SU-DHL-6 (cell line): Measurements from ENCODE around the gene CAPN1.
"Not testable (repeated sequence)": the region's sequence is repeated elsewhere in the genome, so short reads cannot be mapped to it uniquely, and the experiment has no call there.

Source experiments
- H2AFZ ChIP-seq: fragments of 200-600 bp; sonication (generic); 2 replicates; pipeline ENCODE4 v1.6.1; 2014; ENCODE audit warnings: low read depth, mild to moderate bottlenecking, moderate library complexity, mixed read lengths, antibody characterized with exemption, low read length; ENCODE audit not compliant: severe bottlenecking
- H3F3A ChIP-seq: fragments of 200-600 bp; shearing (Covaris generic); 2 replicates; pipeline ENCODE4 v1.6.0; 2016; ENCODE audit warnings: antibody characterized with exemption, mild to moderate bottlenecking; ENCODE audit not compliant: insufficient read depth
- H3K27ac ChIP-seq: fragments of 200-600 bp; sonication (generic); 2 replicates; pipeline ENCODE4 v1.5.1; 2016; ENCODE audit warnings: low read depth, mild to moderate bottlenecking, low read length, moderate library complexity, mixed read lengths
- H3K27me3 ChIP-seq: fragments of 200-600 bp; sonication (generic), shearing (Covaris generic); 2 replicates; pipeline ENCODE4 v1.6.0; 2014; ENCODE audit warnings: mild to moderate bottlenecking, low read length
- H3K36me3 ChIP-seq: fragments of 200-600 bp; sonication (generic); 2 replicates; pipeline ENCODE4 v1.6.1; 2014; ENCODE audit warnings: mild to moderate bottlenecking, low read length, mixed read lengths
- H3K4me2 ChIP-seq: fragments of 300-600, 200-600 bp; shearing (Covaris generic), sonication (generic); 2 replicates; pipeline ENCODE4 v1.6.0; 2014; ENCODE audit warnings: low read length, low read depth, mild to moderate bottlenecking; ENCODE audit not compliant: poor library complexity, severe bottlenecking
- H3K4me3 ChIP-seq: fragments of 200-600 bp; sonication (generic); 2 replicates; pipeline ENCODE4 v1.5.1; 2014; ENCODE audit warnings: antibody characterized with exemption, low read length, mild to moderate bottlenecking, mixed read lengths; ENCODE audit not compliant: insufficient read depth, poor library complexity, severe bottlenecking
- H3K79me2 ChIP-seq: fragments of 200-600 bp; sonication (generic); 2 replicates; pipeline ENCODE4 v1.6.1; 2014; ENCODE audit warnings: mild to moderate bottlenecking, low read length, moderate library complexity; ENCODE audit not compliant: insufficient read depth
- H3K9ac ChIP-seq: fragments of 200-600 bp; sonication (generic); 2 replicates; pipeline ENCODE4 v1.7.0; 2014; ENCODE audit warnings: mild to moderate bottlenecking, low read length
- H3K9me2 ChIP-seq: fragments of 200-600 bp; sonication (generic); replicated peaks from 2 replicates; pipeline ENCODE4 v1.6.1; 2014; ENCODE audit warnings: low read length; ENCODE audit not compliant: insufficient read depth
- H3K9me3 ChIP-seq: fragments of 200-600 bp; sonication (generic); 2 replicates; pipeline ENCODE4 v1.6.1; 2014; ENCODE audit warnings: low read length, mixed read lengths; ENCODE audit not compliant: insufficient read depth
- H4K20me1 ChIP-seq: fragments of 200-600 bp; sonication (generic); 2 replicates; pipeline ENCODE4 v1.6.1; 2014; ENCODE audit warnings: low read depth, mild to moderate bottlenecking, antibody characterized with exemption, low read length, moderate library complexity, mixed read lengths
- CTCF ChIP-seq: fragments of 200-600 bp; sonication (generic); IDR thresholded peaks from one replicate; pipeline ENCODE4 v1.5.1; 2017; ENCODE audit warnings: antibody characterized with exemption, mild to moderate bottlenecking, low read length, moderate library complexity; ENCODE audit not compliant: insufficient read depth, poor library complexity, severe bottlenecking
- EZH2phosphoT487 ChIP-seq: fragments of 200-600 bp; sonication (generic), shearing (Covaris generic); conservative IDR thresholded peaks from 2 replicates; pipeline ENCODE4 v1.6.1; 2018; ENCODE audit warnings: mild to moderate bottlenecking, antibody characterized with exemption, low read length, moderate library complexity, mixed read lengths

The CAPN1 gene

DNA sequence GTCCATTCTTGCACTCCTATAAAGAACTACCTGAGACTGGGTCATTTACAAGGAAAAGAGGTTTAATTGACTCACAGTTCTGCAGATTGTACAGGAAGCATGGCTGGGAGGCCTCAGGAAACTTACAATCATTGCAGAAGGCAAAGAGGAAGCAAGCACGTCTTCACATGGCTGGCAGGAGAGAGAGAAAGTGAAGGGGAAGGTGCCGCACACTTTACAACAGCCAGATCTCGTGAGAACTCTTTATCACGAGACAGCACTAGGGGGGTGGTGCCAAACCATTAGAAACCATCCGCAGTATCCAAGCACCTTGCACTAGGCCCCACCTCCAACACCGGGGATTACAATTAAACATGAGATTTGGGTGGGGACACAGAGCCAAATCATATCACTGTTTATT is 60.7 kb downstream of the CAPN1 start:
- Histone ChIP-seq H3K4me3 (no peak overlapping the region), H3K36me3 (no peaks in the 10 kb centered on the region), H2AFZ (no peak overlapping the region), H3K27me3 (no peaks in the 10 kb centered on the region), H3K9ac (no peak overlapping the region), H3F3A (no peaks in the 10 kb centered on the region), H3K9me3 (no peaks in the 10 kb centered on the region; the same call in none of the 2 replicates), H3K27ac (no peak overlapping the region), H3K4me2 (no peak overlapping the region), H3K79me2 (no peaks in the 10 kb centered on the region), H3K9me2 (no peaks in the 10 kb centered on the region), H4K20me1 (no peaks in the 10 kb centered on the region)
- TF ChIP-seq EZH2phosphoT487 (no peak), CTCF (no peak)

DNA sequence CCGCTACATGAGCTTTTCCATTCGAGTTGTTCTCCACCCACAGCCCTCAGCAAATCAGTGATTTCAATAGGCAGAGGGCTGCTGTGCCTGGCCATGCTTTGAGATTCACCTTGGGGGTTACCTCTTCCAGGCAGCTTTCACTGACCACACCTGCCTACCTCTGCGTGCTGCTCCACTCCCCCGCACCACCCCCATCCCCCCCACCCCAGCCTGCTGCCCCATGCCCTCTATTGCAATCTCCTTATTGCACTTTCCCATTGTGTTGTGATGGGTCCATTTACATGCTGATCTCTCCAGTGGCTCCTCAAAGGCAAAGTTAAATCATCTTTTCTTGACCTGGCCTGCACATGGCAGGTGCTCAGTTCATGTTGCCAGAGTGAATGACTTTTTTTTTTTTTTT is 62.1 kb downstream of the CAPN1 start:
- Histone ChIP-seq H4K20me1 (no peaks in the 10 kb centered on the region), H3K9me3 (no peaks in the 10 kb centered on the region; the same call in none of the 2 replicates), H3K36me3 (no peaks in the 10 kb centered on the region), H3K9ac (no peak overlapping the region), H3K4me2 (no peak overlapping the region), H3K9me2 (no peaks in the 10 kb centered on the region), H3K27ac (no peak overlapping the region), H3K79me2 (no peaks in the 10 kb centered on the region), H3F3A (no peaks in the 10 kb centered on the region), H3K27me3 (no peaks in the 10 kb centered on the region), H3K4me3 (no peak overlapping the region), H2AFZ (no peak overlapping the region)
- no peak for TF ChIP-seq EZH2phosphoT487
- TF ChIP-seq CTCF: no peak

DNA sequence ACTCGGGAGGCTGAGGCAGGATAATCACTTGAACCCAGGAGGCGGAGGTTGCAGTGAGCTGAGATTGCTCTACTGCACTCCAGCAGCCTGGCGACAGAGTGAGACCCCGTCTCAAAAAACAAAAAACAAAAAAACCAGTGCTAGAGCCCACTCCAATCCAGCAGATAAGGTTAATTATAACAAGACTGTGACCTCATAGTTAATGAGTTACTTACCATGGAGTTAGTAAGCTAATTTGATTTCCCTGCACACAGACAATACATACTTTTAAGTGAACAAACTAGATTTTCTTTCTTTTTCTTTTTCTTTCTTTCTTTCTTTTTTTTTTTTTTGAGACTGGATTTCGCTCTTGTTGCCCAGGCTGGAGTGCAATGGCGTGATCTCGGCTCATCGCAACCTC is 63.3 kb downstream of the CAPN1 start:
- not testable (repeated sequence) for H3K9me2 ChIP-seq, H3K9ac ChIP-seq, H3K9me3 ChIP-seq, H3K4me3 ChIP-seq, H3K79me2 ChIP-seq, H3K27ac ChIP-seq, H2AFZ ChIP-seq, H3K4me2 ChIP-seq, H3K36me3 ChIP-seq, H3K27me3 ChIP-seq, H3F3A ChIP-seq, H4K20me1 ChIP-seq

DNA sequence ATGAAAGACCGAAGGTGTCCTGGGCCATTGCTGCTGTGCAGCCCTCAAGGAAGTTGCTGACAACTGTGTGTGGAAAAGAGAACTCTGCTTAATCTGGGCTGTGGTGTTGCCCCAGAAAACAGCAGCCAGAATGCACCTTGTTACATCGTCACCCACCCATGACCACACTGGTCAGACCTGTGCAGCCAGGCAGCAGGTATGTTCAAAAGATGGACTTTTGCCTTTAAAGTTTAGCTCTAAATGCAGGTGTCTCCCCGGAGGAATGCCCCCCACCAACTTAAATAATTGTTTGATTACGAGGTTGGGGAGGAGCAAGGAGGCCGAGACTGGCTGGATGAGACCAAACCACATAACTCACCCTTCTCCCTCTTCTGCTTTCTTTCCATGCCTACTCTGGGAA is 64.8 kb downstream of the CAPN1 start:
- no peaks in the 10 kb centered on the region for H3F3A ChIP-seq
- H3K9ac ChIP-seq: no peak overlapping the region
- H2AFZ ChIP-seq: no peak overlapping the region
- TF ChIP-seq EZH2phosphoT487 (no peak), CTCF (no peak)
- no peaks in the 10 kb centered on the region for H3K79me2 ChIP-seq
- no peaks in the 10 kb centered on the region for H3K9me2 ChIP-seq
- no peaks in the 10 kb centered on the region; the same call in none of the 2 replicates for H3K9me3 ChIP-seq
- no peaks in the 10 kb centered on the region for H3K27me3 ChIP-seq
- no peak overlapping the region for H3K4me3 ChIP-seq
- no peak overlapping the region for H3K27ac ChIP-seq
- no peaks in the 10 kb centered on the region for H4K20me1 ChIP-seq
- no peak overlapping the region for H3K4me2 ChIP-seq
- no peaks in the 10 kb centered on the region for H3K36me3 ChIP-seq

DNA sequence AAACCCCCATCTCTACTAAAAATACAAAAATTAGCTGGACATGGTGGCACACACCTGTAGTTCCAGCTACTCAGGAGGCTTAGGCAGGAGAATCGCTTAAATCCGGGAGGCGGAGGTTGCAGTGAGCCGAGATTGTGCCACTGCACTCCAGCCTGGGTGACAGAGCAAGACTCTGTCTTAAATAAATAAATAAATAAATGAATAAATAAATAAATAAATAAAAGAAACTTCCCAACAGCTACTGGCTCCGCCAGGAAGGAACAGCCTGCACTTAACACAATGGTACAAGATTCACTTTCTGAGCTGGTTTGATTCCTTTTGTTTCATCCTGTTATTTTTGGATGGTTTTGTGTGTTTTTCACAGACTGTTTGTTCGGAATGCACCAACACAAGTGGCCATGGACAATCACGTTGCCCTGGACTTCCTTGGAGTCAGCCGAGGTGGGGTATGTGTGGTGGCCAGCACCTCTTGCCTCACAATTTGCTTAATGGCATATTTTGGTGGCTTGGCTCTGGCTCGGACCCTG is 66.5 kb downstream of the CAPN1 start:
- not testable (repeated sequence) for H3K27me3 ChIP-seq, H3K36me3 ChIP-seq, H3K79me2 ChIP-seq, H3K27ac ChIP-seq, H4K20me1 ChIP-seq, H3K9me3 ChIP-seq, H3K9me2 ChIP-seq, H3K4me3 ChIP-seq, H2AFZ ChIP-seq, H3K4me2 ChIP-seq, H3F3A ChIP-seq, H3K9ac ChIP-seq
